Stomach smooth muscle (tissue), 2 donors: Measurements from ENCODE around the gene TP53TG3.
"Not testable (repeated sequence)": the region's sequence is repeated elsewhere in the genome, so short reads cannot be mapped to it uniquely, and the experiment has no call there.

ENCODE experiments used
- H3K27ac ChIP-seq: one replicate; pipeline ENCODE4 v1.7.0; 2013; ENCODE audit warnings: mild to moderate bottlenecking, low read length, inconsistent platforms
- H3K27me3 ChIP-seq, 2 donors: one replicate each; pipeline ENCODE4 v1.7.0; 2013; ENCODE audit warnings: low read length in 2 of 2; ENCODE audit not compliant: insufficient read depth in 2 of 2, control insufficient read depth in 1 of 2
- H3K36me3 ChIP-seq, 2 donors: one replicate each; pipeline ENCODE4 v1.7.0; 2013; ENCODE audit warnings: low read length in 2 of 2; ENCODE audit not compliant: control insufficient read depth in 2 of 2, insufficient read depth in 2 of 2
- H3K4me1 ChIP-seq: one replicate; pipeline ENCODE4 v1.7.0; 2013; ENCODE audit warnings: low read length; ENCODE audit not compliant: control insufficient read depth, insufficient read depth
- H3K4me3 ChIP-seq, 2 donors: one replicate each; pipeline ENCODE4 v1.7.0; 2013; ENCODE audit warnings: low read length in 2 of 2
- H3K9ac ChIP-seq, 2 donors: one replicate each; pipeline ENCODE4 v1.7.0; 2013; ENCODE audit warnings: low read length in 2 of 2, mild to moderate bottlenecking in 1 of 2
- H3K9me3 ChIP-seq, 2 donors: one replicate each; pipeline ENCODE4 v1.7.0; 2013; ENCODE audit warnings: low read length in 2 of 2; ENCODE audit not compliant: control insufficient read depth in 2 of 2
- donor health status: healthy.
- donor health status: Pancreatic carcinoma.

TP53TG3 gene

GRCh38 chr16:32676065-32676464 lies at the start of gene TP53TG3:
Gene TP53TG3 (minus strand): TSS chr16:32676165. CDS start chr16:32676097, 68 bp downstream.
- H3K9me3 ChIP-seq, H3K9ac ChIP-seq, H3K27me3 ChIP-seq, H3K4me3 ChIP-seq, H3K4me1 ChIP-seq, H3K36me3 ChIP-seq, H3K27ac ChIP-seq: not testable (repeated sequence)

- not testable (repeated sequence) for H3K27ac ChIP-seq, H3K4me3 ChIP-seq, H3K27me3 ChIP-seq
Observed at GRCh38 chr16:32650876-32651275, 25.1 kb downstream of the TP53TG3 start.

GRCh38 chr16:32647562-32647961 lies 28.4 kb downstream of the TP53TG3 start:
- not testable (repeated sequence) for H3K9ac ChIP-seq, H3K27me3 ChIP-seq, H3K36me3 ChIP-seq, H3K4me3 ChIP-seq, H3K9me3 ChIP-seq, H3K27ac ChIP-seq, H3K4me1 ChIP-seq

More at GRCh38 chr16:32650876-32651275, 25.1 kb downstream of the TP53TG3 start:
- H3K36me3 ChIP-seq, H3K9me3 ChIP-seq, H3K4me1 ChIP-seq, H3K9ac ChIP-seq: not testable (repeated sequence)

GRCh38 chr16:32646780-32647179 lies 29.2 kb downstream of the TP53TG3 start:
- not testable (repeated sequence) for H3K9me3 ChIP-seq, H3K27ac ChIP-seq, H3K36me3 ChIP-seq, H3K9ac ChIP-seq, H3K27me3 ChIP-seq, H3K4me3 ChIP-seq, H3K4me1 ChIP-seq

- not testable (repeated sequence) for H3K36me3 ChIP-seq, H3K4me3 ChIP-seq, H3K27ac ChIP-seq, H3K9ac ChIP-seq, H3K4me1 ChIP-seq, H3K27me3 ChIP-seq, H3K9me3 ChIP-seq
Observed at GRCh38 chr16:32646177-32646576, 29.8 kb downstream of the TP53TG3 start.

GRCh38 chr16:32645278-32645908 lies 30.6 kb downstream of the TP53TG3 start:
- not testable (repeated sequence) for H3K4me3 ChIP-seq, H3K36me3 ChIP-seq, H3K9me3 ChIP-seq, H3K9ac ChIP-seq, H3K4me1 ChIP-seq, H3K27me3 ChIP-seq, H3K27ac ChIP-seq

GRCh38 chr16:32644715-32645114 lies 31.2 kb downstream of the TP53TG3 start:
- H3K27me3 ChIP-seq, H3K9ac ChIP-seq, H3K36me3 ChIP-seq, H3K9me3 ChIP-seq, H3K4me1 ChIP-seq, H3K4me3 ChIP-seq, H3K27ac ChIP-seq: not testable (repeated sequence)

GRCh38 chr16:32637614-32638013 lies 38.4 kb downstream of the TP53TG3 start:
- not testable (repeated sequence) for H3K4me3 ChIP-seq, H3K27ac ChIP-seq, H3K4me1 ChIP-seq, H3K36me3 ChIP-seq, H3K27me3 ChIP-seq, H3K9ac ChIP-seq, H3K9me3 ChIP-seq

GRCh38 chr16:32632096-32632495 lies 43.9 kb downstream of the TP53TG3 start:
- not testable (repeated sequence) for H3K9ac ChIP-seq, H3K4me3 ChIP-seq, H3K27ac ChIP-seq, H3K4me1 ChIP-seq, H3K9me3 ChIP-seq, H3K27me3 ChIP-seq, H3K36me3 ChIP-seq
